ENCODE data around the gene CAMSAP1.

Gene CAMSAP1

GRCh38 chr9:135823036-135823435 lies 84.3 kb downstream of the CAMSAP1 start:
- Histone ChIP-seq H3K27ac (ENCODE audit: extremely low read depth, low read depth, low read length) (no peak overlapping the region), H3K9me3 (ENCODE audit: control insufficient read depth, insufficient read depth, low read depth, low read length) (no peaks in the 10 kb centered on the region), H3K36me3 (ENCODE audit: control insufficient read depth in 2 of 2, insufficient read depth in 1 of 2, low read length in 2 of 2) (peaks cover 4 to 72% of the 10 kb centered on the region in 2 experiments; a peak in 2 of 3 replicates), H3K4me3 (ENCODE audit: low read depth, low read length) (no peak overlapping the region), H3K4me1 (ENCODE audit: control insufficient read depth, insufficient read depth, low read length) (no peaks in the 10 kb centered on the region)
- ChIA-PET POLR2A (no interaction called here), CTCF (interaction anchor here (1.1 kb wide), 1 partner anchor 25 kb away, joined by 5 read pairs; no protein-coding TSS in a partner anchor)
- TF ChIP-seq OSR2 (tag by site-specific recombination; IDR thresholded peaks at IDR 0.05) (no peak), RBAK (tag by site-specific recombination; IDR thresholded peaks at IDR 0.05) (no peak), ZNF121 (tag by site-specific recombination; IDR thresholded peaks at IDR 0.05) (no peak), ZBTB1 (tag by site-specific recombination; IDR thresholded peaks at IDR 0.05) (no peak), ZNF549 (tag by site-specific recombination; IDR thresholded peaks at IDR 0.05) (no peak), ZNF501 (tag by site-specific recombination; IDR thresholded peaks at IDR 0.05) (no peak), ZNF184 (tag by site-specific recombination; IDR thresholded peaks at IDR 0.05) (no peak), ZNF248 (tag by site-specific recombination; IDR thresholded peaks at IDR 0.05) (no peak), MEIS1 (CRISPR knock-in tag; IDR thresholded peaks at IDR 0.05; ENCODE audit: borderline replicate concordance) (no peak), ZNF596 (tag by site-specific recombination; IDR thresholded peaks at IDR 0.05) (no peak), ZNF692 (tag by site-specific recombination; IDR thresholded peaks at IDR 0.05) (no peak), PRDM4 (tag by site-specific recombination; IDR thresholded peaks at IDR 0.05) (no peak), WT1 (tag by site-specific recombination; IDR thresholded peaks at IDR 0.05) (no peak), ZNF571 (tag by site-specific recombination; IDR thresholded peaks at IDR 0.05) (no peak), ZBTB11 (tag by site-specific recombination; conservative IDR thresholded peaks at IDR 0.05; ENCODE audit: low read depth) (no peak), ZNF280D (tag by site-specific recombination; IDR thresholded peaks at IDR 0.05) (no peak), ZNF777 (tag by site-specific recombination; IDR thresholded peaks at IDR 0.05; ENCODE audit: borderline replicate concordance) (no peak), OVOL3 (tag by site-specific recombination; IDR thresholded peaks at IDR 0.05) (no peak)
